NCI-H1417 treated with DMSO at 0.1 percent for 48 hours (cell line): ENCODE results near the gene KIAA0232.
"Not testable (repeated sequence)": the region's sequence is repeated elsewhere in the genome, so short reads cannot be mapped to it uniquely, and the experiment has no call there.

ENCODE experiments used
- DNase-seq: peaks from one replicate; lab custom pipeline; 2025; lab: John Stamatoyannopoulos, UW

KIAA0232 gene

DNA sequence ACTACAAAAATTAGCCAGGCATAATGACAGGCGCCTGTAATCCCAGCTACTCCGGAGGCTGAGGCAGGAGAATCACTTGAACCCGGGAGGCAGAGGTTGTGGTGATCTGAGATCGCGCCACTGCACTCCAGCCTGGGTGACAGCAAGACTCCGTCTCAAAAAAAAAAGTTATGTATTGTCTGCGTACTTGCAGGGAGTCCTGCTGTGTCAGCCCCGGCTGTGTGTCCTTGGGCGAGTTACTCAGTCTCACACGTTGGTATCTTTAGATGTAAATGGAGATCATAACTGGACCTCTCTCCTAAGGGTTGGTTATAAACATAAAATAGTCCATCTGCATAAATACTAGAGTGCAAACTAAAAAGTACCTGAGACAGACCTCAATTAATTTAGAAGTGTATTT, 104.4 kb downstream of the KIAA0232 start:
- no peak for DNase-seq

DNA sequence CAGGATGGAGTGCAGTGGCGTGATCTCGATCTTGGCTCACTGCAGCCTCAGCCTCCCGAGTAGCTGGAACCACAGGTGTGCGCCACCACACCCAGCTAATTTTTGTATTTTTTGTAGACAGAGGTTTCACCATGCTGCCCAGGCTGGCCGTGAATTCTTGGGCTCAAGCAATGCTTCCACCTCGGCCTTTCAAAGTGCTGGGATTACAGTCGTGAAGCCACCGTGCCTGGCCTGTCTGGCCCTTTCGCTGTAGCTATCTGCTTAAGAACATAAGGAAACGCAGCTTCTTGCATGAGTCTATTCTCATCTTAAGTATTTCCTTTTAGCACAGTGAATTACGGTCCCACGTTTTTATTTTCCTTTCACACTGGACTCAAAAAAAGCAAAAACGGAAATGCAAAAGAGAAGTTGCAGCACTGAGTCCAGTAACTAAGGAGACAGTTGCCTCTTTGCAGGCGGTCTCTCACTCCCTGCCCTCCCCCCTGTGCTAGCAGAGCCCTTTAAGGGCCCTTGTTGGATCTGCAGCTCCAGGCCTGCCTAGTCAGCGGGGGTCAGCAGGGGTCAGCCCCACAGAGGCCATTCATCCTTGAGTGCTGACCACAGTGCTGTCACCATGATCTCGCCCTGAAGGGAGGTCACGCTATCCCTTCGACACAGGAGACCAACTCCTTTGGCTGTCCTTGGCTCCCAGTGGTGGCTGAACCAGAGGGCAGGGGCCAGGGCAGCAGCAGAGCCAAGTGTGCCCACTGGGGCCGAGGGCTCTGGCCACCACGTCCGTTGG, 105.3 kb downstream of the KIAA0232 start:
- DNase-seq: no peak

DNA sequence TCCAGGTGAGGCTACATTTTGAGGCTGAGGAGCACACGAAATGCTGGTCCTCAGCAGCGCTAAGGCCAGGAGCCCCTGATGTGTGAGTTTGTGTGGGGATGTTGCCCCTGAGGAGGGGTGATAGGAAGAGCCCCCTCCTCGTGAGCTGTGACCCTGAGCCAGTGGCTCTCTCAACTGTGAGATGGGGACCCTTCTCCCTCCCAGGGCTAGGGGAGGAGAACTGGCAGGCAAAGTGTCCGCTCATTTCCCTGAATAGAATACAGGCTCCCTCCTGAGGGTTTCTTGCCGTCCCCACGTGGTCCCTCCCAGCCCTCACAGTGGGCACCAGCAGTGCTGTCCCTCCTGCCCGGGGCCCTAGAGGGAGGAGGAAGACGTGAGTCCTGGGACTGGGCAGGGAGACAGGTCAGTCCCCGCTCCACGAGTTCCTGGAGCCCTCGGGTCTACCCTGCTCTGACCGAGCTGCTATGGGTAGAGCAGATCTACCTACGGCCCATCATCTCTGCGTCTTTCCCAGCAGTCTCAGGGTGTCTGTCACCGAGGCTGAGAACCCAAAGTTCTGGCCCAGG, 106.1 kb downstream of the KIAA0232 start:
- DNase-seq: no peak

DNA sequence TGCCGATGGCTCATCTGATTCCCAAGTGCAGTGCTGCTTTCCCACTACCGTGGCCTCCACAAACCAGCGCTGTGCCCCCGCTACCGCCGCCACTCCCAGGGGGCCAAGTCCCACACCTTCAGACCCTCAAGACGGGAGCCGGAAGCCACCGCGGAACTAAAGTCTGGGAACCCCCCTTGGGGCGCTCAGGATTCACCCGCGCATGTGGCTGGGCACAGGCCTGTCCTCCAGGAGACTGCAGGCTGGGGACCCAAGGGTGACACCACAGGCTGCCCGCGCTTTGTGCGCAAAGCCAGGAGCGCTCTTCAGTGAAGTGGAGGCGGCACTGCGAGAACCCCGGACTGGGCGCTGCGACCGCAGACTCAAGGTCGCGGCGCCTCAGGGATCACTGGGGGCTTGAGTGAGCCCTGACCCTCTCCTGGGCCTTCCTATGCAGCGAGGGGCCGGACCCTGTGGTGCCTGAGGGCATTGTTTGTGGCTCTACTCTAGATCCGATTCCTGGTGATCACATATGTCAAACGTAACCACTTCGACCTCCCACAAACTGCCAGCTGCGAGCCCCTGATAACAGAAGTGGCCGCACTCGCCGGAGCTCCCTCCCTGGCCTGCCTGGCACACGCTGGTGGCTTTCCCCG, 106.7 kb downstream of the KIAA0232 start:
- DNase-seq: no peak

DNA sequence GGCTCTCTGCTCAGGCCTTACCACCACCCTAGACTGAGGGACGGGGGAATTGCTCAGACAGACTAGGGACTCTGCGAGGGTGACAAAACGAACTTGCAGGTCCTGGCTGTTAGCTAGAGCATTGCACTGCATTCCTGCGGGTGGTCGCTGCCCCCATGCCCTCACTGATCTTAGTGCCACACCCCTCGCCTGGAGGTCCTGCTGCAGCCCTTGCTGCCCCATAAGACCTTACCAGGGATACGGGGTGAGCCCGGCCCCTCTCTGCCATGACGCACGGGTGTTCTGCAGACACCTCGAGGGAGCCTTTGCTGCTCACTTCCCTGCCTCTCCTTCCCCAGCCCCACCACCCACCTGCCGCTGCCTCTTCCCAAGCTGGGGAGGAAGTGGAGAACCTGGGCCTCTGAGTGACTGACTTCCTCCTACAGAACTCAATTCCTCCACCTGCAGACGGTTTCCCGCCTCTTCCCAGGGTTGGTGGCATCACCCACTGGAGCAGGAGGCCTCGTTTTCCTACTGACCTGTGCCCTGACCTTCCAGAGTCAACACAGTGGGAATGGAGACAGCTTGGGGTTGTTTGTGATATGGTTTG, 107.3 kb downstream of the KIAA0232 start:
- DNase-seq: no peak

DNA sequence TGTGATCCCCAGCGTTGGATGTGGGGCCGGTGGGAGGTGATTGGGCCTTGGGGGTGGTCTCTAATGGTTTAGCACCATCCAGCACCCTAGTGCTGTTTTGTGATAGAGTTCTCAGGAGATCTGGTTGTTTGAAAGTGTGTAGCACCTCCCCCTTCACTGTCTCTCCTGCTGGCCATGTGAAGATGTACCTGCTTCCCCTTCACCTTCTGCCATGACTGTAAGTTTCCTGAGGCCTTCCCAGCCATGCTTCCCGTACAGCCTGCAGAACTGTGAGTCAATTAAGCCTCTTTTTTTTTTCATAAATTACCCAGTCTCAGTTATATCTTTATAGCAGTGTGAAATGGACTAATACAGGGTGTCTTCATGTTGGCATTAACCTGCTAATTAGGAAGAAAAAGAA, 107.8 kb downstream of the KIAA0232 start:
- no peak for DNase-seq

DNA sequence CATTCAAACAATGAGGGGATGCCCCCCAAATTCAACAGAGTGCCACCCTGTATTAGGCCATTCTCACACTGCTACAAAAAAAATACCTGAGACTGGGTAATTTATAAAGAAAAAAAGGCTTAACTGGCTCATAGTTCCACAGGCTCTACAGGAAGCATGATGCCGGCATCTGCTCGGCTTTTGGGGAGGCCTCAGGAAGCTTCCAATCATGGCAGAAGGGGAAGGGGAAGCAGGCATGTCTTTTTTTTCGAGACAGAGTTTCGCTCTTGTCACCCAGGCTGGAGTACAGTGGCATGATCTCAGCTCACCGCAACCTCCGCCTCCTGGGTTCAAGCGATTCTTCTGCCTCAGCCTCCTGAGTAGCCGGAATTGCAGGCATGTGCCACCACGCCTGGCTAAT, 108.4 kb downstream of the KIAA0232 start:
- DNase-seq: not testable (repeated sequence)

DNA sequence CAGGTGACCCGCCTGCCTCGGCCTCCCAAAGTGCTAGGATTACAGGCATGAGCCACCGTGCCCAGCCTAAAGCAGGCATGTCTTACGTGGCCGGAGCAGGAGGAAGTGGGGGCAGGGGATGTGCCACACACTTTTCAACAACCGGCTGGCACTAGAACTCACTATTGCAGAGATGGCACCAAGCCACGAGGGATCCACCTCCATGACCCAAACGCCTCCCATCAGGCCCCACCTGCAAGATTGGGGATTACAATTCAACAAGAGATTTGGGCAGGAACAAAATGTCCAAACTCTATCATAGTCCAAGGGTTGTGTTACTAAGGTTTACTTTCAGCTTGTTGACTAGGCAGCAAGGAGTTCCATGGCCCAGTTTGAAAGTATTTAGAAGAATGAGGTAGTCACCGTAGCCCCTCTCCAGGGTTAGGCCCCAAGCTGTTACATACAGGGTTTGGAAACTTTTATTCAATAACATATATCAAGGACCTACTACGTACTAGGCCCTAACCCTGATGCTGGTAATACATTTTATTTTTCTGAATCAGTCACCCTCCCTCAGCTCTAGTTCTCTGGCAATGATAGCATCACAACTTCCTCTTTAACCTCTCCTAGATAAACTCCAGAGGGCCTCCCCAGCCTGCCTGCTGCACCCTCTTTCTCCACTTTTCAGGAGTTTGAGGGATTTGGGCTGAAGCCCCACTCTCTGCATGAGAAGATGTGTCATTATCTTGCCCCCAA, 109.1 kb downstream of the KIAA0232 start:
- DNase-seq: no peak

DNA sequence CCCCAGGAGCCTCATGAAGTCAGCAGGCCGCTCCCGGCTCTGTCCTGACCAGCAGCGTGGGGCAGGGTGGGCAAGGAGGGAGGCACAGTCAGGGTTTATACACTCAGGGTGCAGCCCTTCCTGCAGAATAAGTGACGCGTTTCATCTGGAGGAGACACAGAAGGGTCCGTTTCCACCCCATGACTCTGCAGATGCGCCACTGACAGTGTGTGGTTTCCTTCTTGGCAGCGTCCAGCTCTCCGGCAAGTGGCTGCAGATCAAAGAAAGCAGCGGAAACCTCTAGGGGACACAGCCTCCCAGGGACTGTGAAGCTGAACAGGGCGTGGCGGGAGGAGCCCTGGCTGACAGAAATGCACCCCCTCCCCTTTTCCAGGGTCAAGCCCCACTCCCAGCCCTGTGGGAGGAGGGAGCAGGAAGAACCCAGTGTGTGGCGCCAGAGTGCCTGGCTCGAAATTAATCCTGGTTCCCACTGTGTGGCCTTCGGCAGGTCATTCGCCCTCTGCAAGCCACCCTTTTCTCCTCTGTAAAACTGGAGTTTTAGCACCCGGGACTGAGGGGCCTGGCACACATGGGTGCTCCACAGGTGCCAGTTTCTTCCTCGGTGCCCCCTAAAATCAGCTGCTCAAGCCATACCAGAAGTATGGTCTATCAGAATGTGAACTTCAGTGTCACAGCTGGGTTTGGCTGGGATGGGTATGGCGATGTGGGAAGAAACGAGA, 109.8 kb downstream of the KIAA0232 start:
- DNase-seq: no peak

DNA sequence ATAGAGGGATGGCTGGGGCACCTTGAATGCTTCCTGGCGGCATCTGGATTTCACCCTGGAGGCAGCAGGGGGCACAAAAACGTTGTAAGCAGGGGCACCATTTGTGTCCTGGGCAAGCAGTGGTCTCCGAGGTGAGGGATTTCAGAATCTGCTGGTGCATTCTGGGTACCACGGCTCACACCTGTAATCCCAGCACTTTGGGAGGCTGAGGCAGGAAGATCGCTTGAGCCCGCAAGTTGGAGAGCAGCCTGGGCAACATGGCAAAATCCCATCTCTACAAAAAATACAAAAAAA, 110.3 kb downstream of the KIAA0232 start:
- DNase-seq: no peak

DNA sequence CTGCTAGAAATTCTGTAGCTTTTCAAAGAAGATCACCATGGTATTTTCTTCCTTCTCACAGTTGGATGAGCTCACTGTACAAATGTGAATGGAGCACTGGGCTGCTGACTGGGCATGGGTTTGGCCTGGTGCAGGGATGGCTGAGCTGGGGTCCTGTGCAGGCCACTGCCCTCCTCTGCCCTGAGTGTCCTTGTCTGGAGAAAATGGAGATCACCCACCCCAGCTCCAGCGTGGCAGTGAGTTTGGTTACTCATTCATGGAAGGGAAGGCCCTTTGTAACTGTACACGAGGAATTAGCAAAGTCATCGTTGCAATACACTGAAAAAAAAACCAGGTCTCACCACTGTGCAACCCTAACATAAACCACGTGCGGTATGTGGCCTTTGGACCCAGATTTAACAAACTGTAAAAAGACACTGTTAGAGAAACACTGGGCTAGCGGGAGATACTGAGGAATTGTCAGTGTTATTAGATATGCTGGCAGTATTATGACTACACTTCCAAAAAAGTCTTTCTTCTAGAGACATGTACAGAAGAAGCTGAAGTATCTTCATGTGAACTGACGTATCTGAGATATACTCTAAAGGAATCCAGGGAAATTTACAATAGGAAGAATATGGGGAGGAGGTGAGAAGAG, 111.0 kb downstream of the KIAA0232 start:
- no peak for DNase-seq

DNA sequence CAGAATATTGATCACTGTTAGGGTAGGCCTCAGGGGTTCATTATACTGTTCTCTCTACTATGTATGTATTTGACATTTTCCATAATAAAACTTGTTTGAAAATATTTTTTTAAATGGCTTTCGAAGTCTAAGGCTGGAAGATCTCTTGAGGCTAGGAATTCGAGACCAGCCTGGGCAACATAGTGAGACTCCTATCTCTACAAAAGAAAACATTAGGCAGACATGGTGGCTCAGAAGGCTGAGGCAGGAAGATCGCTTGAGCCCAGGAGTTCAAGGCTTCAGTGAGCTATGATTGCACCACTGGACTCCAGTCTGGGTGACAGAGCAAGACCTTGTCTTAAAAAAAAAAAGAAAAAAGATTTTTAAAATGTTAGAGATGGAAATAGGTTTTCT, 111.6 kb downstream of the KIAA0232 start:
- no peak for DNase-seq

DNA sequence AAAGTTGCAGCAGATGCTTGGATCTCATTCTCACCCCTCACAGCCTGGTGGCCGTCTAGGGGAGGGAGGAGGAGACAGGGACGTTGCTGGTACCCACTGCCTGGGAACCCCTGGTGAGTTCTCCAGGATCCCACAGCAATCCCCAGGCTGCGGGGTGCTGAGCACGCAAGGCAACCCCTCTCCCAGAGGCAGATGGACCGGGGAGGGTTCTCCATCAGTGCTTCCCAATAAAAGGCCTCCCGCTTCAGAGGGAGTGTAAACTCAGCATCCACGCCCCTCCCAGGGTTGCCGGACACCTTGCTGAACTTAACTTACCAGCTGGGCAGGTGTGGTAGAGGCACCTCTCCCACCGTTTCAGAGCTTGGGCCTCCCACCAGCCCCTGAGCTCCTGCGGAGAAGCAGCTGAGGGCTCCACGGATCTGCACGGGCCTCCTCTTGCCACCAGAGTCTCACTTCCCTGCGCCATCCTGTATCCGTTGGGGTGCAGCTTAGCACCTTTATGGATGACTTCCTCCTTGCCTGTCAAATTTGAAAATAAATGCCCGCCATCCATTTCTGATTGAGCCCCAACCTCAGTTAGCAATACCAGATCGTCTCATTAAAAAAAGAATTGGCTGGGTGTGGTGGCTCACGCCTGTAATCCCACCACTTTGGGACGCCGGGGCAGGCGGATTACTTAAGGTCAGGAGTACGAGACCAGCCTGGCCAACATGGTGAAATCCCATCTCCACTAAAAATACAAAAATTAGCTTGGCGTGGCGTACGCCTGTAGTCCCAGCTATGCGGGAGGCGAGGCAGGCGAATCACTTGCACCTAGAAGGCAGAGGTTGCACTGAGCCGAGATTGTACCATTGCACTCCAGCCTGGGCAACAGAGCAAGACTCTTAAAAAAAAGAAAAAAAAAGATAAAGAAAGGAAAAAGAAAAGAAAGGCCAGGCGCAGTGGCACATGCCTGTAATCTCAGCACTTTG, 112.3 kb downstream of the KIAA0232 start:
- DNase-seq: no peak

DNA sequence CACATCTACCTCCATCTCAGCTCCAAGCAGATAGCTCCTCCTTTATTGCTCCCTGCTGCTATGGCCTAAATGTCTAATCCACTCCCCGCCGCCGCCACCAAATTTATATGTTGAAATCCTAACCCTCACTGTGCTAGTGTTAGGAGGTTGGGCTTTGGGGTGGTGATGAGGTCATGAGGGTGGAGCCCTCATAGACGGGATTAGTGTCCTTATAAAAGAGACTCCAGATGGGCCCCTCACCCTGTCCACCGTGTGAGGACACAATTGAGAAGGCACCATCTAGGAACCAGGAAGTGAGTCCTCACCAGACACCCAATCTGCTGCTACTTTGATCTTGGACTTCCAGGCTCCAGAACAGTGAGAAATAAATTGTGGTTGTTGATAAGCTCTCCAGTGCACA, 113.5 kb downstream of the KIAA0232 start:
- DNase-seq: no peak

DNA sequence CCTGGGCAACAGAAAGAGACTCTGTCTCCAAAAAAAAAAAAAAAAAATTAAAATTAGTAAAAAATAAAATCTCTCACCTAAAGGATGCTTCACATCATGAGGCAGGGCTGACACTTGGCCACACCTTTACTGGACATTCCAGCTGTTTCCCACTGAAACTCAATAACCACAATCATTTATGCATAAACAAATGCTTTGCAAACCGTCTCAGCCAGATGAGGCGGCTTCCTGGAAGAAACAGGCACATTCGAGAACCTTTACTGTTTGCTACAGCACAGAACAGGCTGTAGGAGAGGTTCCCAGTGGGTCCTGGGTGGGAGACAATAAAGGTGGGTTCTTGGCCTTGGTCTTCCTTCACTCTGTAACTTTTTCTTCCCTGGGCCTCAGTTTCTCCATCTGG, 116.2 kb downstream of the KIAA0232 start:
- DNase-seq: no peak

DNA sequence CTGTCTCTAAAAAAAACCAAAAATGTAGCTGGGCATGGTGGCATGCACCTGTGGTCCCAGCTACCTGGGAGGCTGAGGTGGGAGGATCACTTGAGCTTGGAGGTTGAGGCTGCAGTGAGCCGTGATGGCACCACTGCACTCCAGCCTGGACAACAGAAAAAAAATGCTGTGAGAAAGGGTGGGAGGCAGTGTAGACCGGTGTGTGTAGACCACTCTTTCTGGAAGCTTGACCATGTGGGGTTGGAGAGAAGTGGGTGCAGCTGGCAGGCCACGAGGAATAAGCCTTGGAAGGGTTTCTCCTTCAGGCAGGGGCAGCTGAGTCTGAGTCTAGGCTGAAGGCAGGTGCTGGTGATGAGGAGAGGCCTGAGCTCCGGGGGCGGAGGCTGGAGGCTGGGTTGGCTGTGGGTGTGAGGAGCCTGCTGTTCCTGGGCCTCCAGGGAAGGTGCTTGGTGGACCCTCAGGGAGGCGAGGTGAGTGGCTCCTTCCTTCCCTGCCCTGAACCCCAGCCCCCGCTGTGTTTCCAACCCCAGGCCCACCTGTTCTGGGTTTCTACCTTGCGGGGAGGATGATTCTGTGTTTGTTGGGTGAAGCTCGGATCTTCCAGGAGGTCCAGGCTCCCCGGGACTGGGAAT, 117.8 kb downstream of the KIAA0232 start:
- no peak for DNase-seq

DNA sequence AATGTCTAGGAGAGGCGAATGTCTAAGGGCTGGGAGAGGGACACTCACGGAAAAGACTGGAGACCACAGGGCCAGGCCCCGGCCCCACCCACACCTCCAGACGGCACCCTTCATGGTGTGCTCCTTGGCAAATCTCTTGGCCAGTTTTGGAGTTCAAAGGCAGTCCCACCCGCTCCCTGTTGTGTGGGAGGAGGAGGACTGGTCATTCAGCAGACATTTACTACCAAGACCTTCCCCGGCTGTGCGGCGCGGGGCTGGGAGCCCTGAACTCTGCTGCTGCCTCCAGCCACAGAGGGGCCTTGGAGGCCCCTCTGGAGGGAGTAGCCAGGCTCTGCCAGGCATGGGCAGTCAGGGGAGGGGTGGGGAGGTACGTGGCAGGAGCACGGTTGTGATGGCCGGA, 118.4 kb downstream of the KIAA0232 start:
- DNase-seq: no peak

DNA sequence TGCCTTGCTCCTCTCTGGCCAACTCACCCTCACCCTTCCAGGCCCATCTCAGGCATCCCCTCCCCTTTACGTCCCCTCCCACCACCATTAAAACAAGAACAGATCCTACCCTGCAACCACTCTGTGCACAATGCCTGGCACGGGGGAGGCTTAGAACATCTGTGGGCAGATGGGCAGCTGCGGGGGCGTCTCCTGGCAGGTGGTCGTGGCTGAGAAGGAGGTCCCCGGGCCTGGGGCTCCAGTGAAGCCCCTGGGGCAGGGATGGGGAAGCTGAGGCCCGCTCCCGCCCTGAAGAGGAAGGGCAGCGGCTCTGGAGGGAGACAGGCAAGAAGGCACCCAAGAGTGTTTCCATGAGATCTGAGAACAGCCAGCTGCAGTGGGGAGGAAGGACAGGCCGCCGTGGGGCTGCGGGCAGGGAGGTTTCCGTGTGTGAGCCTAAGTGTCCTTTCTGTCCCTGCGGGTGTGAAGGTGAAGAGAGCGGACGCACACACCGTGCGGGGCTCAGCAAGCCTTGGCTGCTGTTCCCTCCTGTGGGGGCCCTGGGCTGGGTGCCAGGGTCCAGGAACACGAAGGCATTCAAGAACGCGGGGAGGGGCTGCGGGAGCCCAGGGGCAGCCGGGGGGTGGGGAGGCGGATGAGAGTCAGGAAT, 119.3 kb downstream of the KIAA0232 start:
- DNase-seq: no peak

DNA sequence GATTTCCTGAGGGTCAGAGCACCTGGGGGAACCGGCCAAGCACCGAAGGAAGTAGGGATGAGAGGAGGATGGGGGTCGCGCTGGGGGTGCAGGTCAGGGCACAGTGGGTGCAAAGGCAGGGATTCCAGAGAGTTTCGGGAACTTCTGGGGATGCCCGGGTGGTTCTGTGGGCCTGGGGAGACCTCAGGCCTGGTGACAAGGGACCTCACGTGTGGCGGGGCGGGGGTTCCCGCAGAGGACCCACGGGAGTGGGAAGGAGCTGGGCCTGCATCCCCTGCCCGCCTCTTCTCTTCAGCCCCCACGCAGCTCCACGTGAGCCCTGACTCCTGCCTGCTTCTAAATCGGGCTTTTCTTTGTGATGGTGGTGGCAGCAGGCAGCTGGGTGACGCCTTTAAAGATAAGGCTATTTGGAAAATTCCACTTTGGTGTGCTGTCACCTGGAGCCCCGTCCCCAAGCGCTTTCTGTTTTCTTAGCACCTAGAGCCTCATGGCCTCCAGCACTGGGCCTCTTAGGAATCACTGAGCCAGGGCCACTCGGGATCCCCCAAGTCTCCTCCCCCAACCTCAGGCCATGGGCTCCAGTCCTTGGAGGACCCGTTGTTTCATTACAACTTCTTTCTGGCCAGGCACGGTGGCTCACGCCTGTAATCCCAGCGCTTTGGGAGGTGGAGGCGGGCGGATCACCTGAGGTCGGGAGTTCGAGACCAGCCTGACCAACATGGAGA, 120.0 kb downstream of the KIAA0232 start:
- no peak for DNase-seq
